Liver (tissue), 9 donors: Measurements from ENCODE around the gene RASGRP3. TPM values are rescaled to one million over a fixed set of nuclear protein-coding genes. Genes with fewer than 3 reads are reported as not detected.

Experiments
- DNase-seq: peaks from one replicate; pipeline ENCODE4 v3.0.0-alpha.2; 2017; ENCODE audit warnings: low spot score
- H3K27ac ChIP-seq, 2 donors: one replicate each; pipeline ENCODE4 v1.7.0; 2013; ENCODE audit warnings: inconsistent platforms in 2 of 2, low read length in 2 of 2, control low read depth in 1 of 2, low read depth in 1 of 2, mild to moderate bottlenecking in 1 of 2
- H3K27me3 ChIP-seq, 4 donors: one replicate each; pipeline versions ENCODE4 v1.6.1 to v1.7.0; 2013; ENCODE audit warnings: low read length in 3 of 4, inconsistent platforms in 1 of 4, mild to moderate bottlenecking in 1 of 4, moderate library complexity in 1 of 4; ENCODE audit not compliant: control insufficient read depth in 4 of 4, insufficient read depth in 4 of 4
- H3K36me3 ChIP-seq, 4 donors: one replicate each; pipeline versions ENCODE4 v1.6.1 to v1.7.0; 2013; ENCODE audit warnings: low read length in 3 of 4, mild to moderate bottlenecking in 3 of 4, low read depth in 1 of 4, moderate library complexity in 1 of 4; ENCODE audit not compliant: control insufficient read depth in 4 of 4, insufficient read depth in 3 of 4
- H3K4me1 ChIP-seq, 4 donors: one replicate each; pipeline versions ENCODE4 v1.6.1 to v1.7.0; 2013; ENCODE audit warnings: low read length in 3 of 4, mild to moderate bottlenecking in 3 of 4, moderate library complexity in 1 of 4; ENCODE audit not compliant: control insufficient read depth in 4 of 4, insufficient read depth in 4 of 4
- H3K4me3 ChIP-seq, 3 donors: one replicate each; pipeline versions ENCODE4 v1.6.1 to v1.7.0; 2013; ENCODE audit warnings: low read length in 3 of 3, control low read depth in 1 of 3, low read depth in 1 of 3, mild to moderate bottlenecking in 1 of 3
- H3K9ac ChIP-seq, 2 donors: one replicate each; pipeline ENCODE4 v1.7.0; 2013; ENCODE audit warnings: low read length in 2 of 2, mild to moderate bottlenecking in 2 of 2, moderate library complexity in 2 of 2, control low read depth in 1 of 2, low read depth in 1 of 2
- H3K9me3 ChIP-seq, 4 donors: one replicate each; pipeline versions ENCODE4 v1.6.1 to v1.7.0; 2013; ENCODE audit warnings: low read length in 3 of 4; ENCODE audit not compliant: control insufficient read depth in 4 of 4
- EGR1 ChIP-seq, 2 donors: IDR thresholded peaks; 2 replicates each; pipeline ENCODE4 v1.6.1; 2016 to 2018; ENCODE audit warnings: antibody characterized with exemption in 2 of 2, low read depth in 2 of 2
- FOXA1 ChIP-seq: IDR thresholded peaks from 2 replicates; pipeline ENCODE4 v1.6.1; 2016; ENCODE audit warnings: antibody characterized with exemption
- FOXA2 ChIP-seq: IDR thresholded peaks from 2 replicates; pipeline ENCODE4 v1.6.1; 2016; ENCODE audit warnings: antibody characterized with exemption
- GABPA ChIP-seq, 2 donors: IDR thresholded peaks in 1 of 2; conservative IDR thresholded peaks in 1 of 2; 2 replicates each; pipeline ENCODE4 v1.6.1; 2016; ENCODE audit warnings: antibody characterized with exemption in 2 of 2, mild to moderate bottlenecking in 1 of 2, moderate library complexity in 1 of 2
- HNF4A ChIP-seq, 2 donors: conservative IDR thresholded peaks; 2 replicates each; pipeline ENCODE4 v1.6.1; 2016; ENCODE audit warnings: antibody characterized with exemption in 2 of 2, mild to moderate bottlenecking in 2 of 2
- HNF4G ChIP-seq: IDR thresholded peaks from 2 replicates; pipeline ENCODE4 v1.6.1; 2016; ENCODE audit warnings: antibody characterized with exemption
- JUND ChIP-seq, 2 donors: IDR thresholded peaks; 2 replicates each; pipeline ENCODE4 v1.6.1; 2016; ENCODE audit warnings: antibody characterized with exemption in 2 of 2
- NR2F2 ChIP-seq: IDR thresholded peaks from 2 replicates; pipeline ENCODE4 v1.6.1; 2016; ENCODE audit warnings: antibody characterized with exemption
- RAD21 ChIP-seq, 2 donors: IDR thresholded peaks; 2 replicates each; pipeline ENCODE4 v1.6.1; 2016; ENCODE audit warnings: antibody characterized with exemption in 2 of 2, mild to moderate bottlenecking in 2 of 2
- RXRA ChIP-seq, 2 donors: IDR thresholded peaks; 2 replicates each; pipeline ENCODE4 v1.6.1; 2017 to 2018; ENCODE audit warnings: antibody characterized with exemption in 2 of 2, mild to moderate bottlenecking in 1 of 2
- SP1 ChIP-seq: IDR thresholded peaks from 2 replicates; pipeline ENCODE4 v1.6.1; 2018; ENCODE audit warnings: antibody characterized with exemption, mild to moderate bottlenecking
- TAF1 ChIP-seq: conservative IDR thresholded peaks from 2 replicates; pipeline ENCODE4 v1.6.1; 2016; ENCODE audit warnings: antibody characterized with exemption, mild to moderate bottlenecking
- YY1 ChIP-seq: IDR thresholded peaks from 2 replicates; pipeline ENCODE4 v1.6.1; 2016; ENCODE audit warnings: antibody characterized with exemption, mild to moderate bottlenecking
- WGBS: extraction: QIAGEN DNeasy Blood & Tissue Kit; methylation state at CpG from one replicate; pipeline ENCODE4 v1.1.7; 2013; 5-methylcytosine and 5-hydroxymethylcytosine counted together
- polyA plus RNA-seq, 2 donors: library from polyadenylated mRNA; stranded (reverse) in 1 of 2; unstranded in 1 of 2; fragments of 200-250 nt in 1 of 2; fragments of >200 nt in 1 of 2; fragmentation: Nextera tagmentation in 1 of 2; extraction: Ambion mirVana in 1 of 2; gene quantifications; one replicate each; pipeline versions ENCODE4 v1.2.1 to v1.2.3, GENCODE V29; 2013 to 2015
- total RNA-seq, 2 donors: library from RNA; depleted of rRNA; stranded (reverse); fragments of >200 nt; gene quantifications; one replicate each; pipeline ENCODE4 v1.2.3, GENCODE V29; 2014
- TF ChIP-seq, protein P1 (sequence below): IDR thresholded peaks from 2 replicates; pipeline ENCODE4 v1.6.1; 2016; ENCODE audit warnings: antibody characterized with exemption
- TF ChIP-seq, protein P2 (sequence below): IDR thresholded peaks from 2 replicates; pipeline ENCODE4 v1.6.1; 2016; ENCODE audit warnings: antibody characterized with exemption, mild to moderate bottlenecking
- TF ChIP-seq, protein P3 (sequence below): IDR thresholded peaks from 2 replicates; pipeline ENCODE4 v1.6.1; 2016; ENCODE audit warnings: antibody characterized with exemption
- TF ChIP-seq, protein P4 (sequence below): IDR thresholded peaks from 2 replicates; pipeline ENCODE4 v1.6.1; 2016; ENCODE audit warnings: antibody characterized with exemption
- TF ChIP-seq, protein P5 (sequence below): fragments of 150-350 bp; IDR thresholded peaks from 2 replicates; pipeline ENCODE4 v1.5.1; 2017; ENCODE audit warnings: improper control_type of control experiment, low read depth, low read length; ENCODE audit not compliant: missing input control
- donor health status: healthy.
- donor health status: healthy.
- donor health status: healthy.
- donor health status: healthy.
- donor health status: healthy.

RASGRP3 gene
- total and polyA plus RNA-seq, 4 donors = 1.8 to 9.9 (median 7.0) TPM

DNA sequence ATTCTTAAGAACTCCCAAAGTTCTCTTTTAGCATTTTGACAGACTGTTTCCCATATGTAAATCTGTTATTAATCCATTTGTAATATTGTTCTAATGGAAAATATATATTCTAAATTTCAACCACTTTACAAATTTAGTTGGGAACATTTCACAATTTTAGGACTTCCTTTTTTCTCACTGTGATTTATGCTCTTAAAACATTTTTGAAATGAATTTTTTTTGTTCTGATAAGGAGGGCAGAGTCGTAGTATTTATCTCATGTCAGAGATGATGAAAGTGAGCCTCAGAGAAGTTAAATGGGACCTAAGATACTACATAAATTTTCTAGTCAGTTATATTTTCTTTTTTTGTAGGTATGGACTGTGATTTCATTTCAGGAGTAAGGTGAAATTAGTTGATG lies 26.6 kb downstream of the RASGRP3 start:
- Histone ChIP-seq H3K9me3 (no peaks in the 10 kb centered on the region), H3K27ac (no peak overlapping the region), H3K4me1 (no peaks in the 10 kb centered on the region), H3K27me3 (no peaks in the 10 kb centered on the region), H3K9ac (no peak overlapping the region), H3K36me3 (no peaks in the 10 kb centered on the region), H3K4me3 (no peak overlapping the region)
- DNase-seq = no peak
- TF ChIP-seq FOXA1 (no peak), JUND (IDR thresholded peaks at IDR 0.05) (no peak)
- 63% methylated on average over 1 of the region's 1 CpG for WGBS

DNA sequence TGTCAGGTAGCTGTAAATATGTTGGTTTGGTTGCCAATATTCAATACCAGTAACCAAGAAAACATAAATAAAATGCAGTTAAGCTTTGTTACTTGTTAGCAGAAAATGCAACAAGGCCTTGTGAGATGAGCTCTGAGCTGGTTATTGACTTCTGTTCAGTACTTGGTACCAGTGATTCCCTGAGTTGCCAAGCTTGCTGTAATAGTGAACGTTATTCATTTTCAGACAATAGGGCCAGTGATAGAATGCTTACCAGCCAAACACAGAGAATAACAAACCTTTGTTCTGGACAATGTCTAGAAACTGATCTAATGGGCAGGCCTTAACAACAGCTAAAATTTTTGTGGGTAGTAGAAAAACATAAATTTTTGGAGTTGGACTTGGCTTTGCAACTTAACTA lies 29.5 kb downstream of the RASGRP3 start:
- Histone ChIP-seq H3K4me3 (no peak overlapping the region), H3K9ac (no peak overlapping the region), H3K4me1 (no peaks in the 10 kb centered on the region), H3K27ac (no peak overlapping the region), H3K27me3 (no peaks in the 10 kb centered on the region), H3K36me3 (no peaks in the 10 kb centered on the region), H3K9me3 (no peaks in the 10 kb centered on the region)
- WGBS = 86% methylated on average over 1 of the region's 1 CpG
- no peak for DNase-seq
- TF ChIP-seq FOXA2 = no peak
- TF ChIP-seq, protein P1, sequence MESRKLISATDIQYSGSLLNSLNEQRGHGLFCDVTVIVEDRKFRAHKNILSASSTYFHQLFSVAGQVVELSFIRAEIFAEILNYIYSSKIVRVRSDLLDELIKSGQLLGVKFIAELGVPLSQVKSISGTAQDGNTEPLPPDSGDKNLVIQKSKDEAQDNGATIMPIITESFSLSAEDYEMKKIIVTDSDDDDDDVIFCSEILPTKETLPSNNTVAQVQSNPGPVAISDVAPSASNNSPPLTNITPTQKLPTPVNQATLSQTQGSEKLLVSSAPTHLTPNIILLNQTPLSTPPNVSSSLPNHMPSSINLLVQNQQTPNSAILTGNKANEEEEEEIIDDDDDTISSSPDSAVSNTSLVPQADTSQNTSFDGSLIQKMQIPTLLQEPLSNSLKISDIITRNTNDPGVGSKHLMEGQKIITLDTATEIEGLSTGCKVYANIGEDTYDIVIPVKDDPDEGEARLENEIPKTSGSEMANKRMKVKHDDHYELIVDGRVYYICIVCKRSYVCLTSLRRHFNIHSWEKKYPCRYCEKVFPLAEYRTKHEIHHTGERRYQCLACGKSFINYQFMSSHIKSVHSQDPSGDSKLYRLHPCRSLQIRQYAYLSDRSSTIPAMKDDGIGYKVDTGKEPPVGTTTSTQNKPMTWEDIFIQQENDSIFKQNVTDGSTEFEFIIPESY = no peak
- TF ChIP-seq, protein P2, sequence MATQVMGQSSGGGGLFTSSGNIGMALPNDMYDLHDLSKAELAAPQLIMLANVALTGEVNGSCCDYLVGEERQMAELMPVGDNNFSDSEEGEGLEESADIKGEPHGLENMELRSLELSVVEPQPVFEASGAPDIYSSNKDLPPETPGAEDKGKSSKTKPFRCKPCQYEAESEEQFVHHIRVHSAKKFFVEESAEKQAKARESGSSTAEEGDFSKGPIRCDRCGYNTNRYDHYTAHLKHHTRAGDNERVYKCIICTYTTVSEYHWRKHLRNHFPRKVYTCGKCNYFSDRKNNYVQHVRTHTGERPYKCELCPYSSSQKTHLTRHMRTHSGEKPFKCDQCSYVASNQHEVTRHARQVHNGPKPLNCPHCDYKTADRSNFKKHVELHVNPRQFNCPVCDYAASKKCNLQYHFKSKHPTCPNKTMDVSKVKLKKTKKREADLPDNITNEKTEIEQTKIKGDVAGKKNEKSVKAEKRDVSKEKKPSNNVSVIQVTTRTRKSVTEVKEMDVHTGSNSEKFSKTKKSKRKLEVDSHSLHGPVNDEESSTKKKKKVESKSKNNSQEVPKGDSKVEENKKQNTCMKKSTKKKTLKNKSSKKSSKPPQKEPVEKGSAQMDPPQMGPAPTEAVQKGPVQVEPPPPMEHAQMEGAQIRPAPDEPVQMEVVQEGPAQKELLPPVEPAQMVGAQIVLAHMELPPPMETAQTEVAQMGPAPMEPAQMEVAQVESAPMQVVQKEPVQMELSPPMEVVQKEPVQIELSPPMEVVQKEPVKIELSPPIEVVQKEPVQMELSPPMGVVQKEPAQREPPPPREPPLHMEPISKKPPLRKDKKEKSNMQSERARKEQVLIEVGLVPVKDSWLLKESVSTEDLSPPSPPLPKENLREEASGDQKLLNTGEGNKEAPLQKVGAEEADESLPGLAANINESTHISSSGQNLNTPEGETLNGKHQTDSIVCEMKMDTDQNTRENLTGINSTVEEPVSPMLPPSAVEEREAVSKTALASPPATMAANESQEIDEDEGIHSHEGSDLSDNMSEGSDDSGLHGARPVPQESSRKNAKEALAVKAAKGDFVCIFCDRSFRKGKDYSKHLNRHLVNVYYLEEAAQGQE = no peak
- TF ChIP-seq SP1 = no peak
- TF ChIP-seq RXRA (IDR thresholded peaks at IDR 0.05) = no peak
- no peak for TF ChIP-seq FOXA1
- no peak for TF ChIP-seq RAD21 (IDR thresholded peaks at IDR 0.05)
- TF ChIP-seq HNF4A (conservative IDR thresholded peaks at IDR 0.05) = no peak
- TF ChIP-seq, protein P3, sequence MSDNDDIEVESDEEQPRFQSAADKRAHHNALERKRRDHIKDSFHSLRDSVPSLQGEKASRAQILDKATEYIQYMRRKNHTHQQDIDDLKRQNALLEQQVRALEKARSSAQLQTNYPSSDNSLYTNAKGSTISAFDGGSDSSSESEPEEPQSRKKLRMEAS = no peak
- TF ChIP-seq JUND (IDR thresholded peaks at IDR 0.05) = no peak
- TF ChIP-seq TAF1 = no peak
- TF ChIP-seq NR2F2 = no peak
- no peak for TF ChIP-seq GABPA (IDR thresholded peaks at IDR 0.05 in 1 of 2, conservative IDR thresholded peaks at IDR 0.05 in 1 of 2)
- TF ChIP-seq HNF4G = no peak
- TF ChIP-seq, protein P4, sequence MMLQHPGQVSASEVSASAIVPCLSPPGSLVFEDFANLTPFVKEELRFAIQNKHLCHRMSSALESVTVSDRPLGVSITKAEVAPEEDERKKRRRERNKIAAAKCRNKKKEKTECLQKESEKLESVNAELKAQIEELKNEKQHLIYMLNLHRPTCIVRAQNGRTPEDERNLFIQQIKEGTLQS = no peak
- TF ChIP-seq EGR1 (IDR thresholded peaks at IDR 0.05; ENCODE audit: low read depth in 2 of 2) = no peak
- TF ChIP-seq, protein P5, sequence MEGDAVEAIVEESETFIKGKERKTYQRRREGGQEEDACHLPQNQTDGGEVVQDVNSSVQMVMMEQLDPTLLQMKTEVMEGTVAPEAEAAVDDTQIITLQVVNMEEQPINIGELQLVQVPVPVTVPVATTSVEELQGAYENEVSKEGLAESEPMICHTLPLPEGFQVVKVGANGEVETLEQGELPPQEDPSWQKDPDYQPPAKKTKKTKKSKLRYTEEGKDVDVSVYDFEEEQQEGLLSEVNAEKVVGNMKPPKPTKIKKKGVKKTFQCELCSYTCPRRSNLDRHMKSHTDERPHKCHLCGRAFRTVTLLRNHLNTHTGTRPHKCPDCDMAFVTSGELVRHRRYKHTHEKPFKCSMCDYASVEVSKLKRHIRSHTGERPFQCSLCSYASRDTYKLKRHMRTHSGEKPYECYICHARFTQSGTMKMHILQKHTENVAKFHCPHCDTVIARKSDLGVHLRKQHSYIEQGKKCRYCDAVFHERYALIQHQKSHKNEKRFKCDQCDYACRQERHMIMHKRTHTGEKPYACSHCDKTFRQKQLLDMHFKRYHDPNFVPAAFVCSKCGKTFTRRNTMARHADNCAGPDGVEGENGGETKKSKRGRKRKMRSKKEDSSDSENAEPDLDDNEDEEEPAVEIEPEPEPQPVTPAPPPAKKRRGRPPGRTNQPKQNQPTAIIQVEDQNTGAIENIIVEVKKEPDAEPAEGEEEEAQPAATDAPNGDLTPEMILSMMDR = no peak
- no peak for TF ChIP-seq YY1
